ENCODE results near the gene MRPL21.

MRPL21 gene

DNA sequence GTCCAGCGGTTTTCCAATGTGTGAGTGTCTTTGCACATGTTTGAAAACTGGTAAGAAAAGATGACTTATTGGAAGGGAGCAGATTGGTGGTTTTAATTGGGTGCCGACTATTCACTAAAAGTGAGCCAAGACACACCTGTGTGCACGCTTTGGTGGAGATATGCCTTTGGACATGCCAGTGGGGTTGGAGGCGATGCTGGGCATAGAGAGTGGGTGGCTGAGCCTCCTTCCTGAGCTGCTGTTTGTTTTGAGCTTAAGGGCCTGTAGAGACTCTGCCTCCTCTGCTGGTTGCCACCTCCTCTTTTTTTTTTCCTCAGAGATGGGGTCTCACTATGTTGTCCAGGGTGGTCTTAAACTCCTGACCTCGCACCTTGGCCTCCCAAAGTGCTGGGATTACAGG lies 9.6 kb upstream of the MRPL21 start:
- H3K4me3 ChIP-seq (ENCODE audit: control insufficient read depth, low read depth, low read length): no peak overlapping the region
- TF ChIP-seq, protein P1, sequence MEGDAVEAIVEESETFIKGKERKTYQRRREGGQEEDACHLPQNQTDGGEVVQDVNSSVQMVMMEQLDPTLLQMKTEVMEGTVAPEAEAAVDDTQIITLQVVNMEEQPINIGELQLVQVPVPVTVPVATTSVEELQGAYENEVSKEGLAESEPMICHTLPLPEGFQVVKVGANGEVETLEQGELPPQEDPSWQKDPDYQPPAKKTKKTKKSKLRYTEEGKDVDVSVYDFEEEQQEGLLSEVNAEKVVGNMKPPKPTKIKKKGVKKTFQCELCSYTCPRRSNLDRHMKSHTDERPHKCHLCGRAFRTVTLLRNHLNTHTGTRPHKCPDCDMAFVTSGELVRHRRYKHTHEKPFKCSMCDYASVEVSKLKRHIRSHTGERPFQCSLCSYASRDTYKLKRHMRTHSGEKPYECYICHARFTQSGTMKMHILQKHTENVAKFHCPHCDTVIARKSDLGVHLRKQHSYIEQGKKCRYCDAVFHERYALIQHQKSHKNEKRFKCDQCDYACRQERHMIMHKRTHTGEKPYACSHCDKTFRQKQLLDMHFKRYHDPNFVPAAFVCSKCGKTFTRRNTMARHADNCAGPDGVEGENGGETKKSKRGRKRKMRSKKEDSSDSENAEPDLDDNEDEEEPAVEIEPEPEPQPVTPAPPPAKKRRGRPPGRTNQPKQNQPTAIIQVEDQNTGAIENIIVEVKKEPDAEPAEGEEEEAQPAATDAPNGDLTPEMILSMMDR (IDR thresholded peaks at IDR 0.05; ENCODE audit: control insufficient read depth, insufficient read depth, low read depth, low read length, missing control alignments): no peak
- DNase-seq (ENCODE audit: low read depth): no peak

DNA sequence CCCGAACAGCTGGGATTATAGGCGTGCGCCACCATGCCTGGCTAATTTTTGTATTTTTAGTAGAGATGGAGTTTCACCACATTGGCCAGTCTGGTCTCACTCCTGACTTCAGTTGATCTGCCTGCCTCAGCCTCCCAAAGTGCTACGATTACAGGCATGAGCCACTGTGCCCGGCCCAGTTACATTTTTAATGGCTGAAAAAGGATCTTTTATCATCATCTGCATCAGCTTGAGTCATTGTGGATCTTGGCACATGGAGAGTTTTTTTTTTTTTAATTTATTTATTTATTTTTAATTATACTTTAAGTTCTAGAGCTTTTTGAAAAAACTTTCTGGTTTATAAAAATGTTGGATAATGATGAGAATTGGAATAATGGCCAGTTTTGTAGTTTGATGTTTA lies 8.6 kb upstream of the MRPL21 start:
- DNase-seq (ENCODE audit: low read depth): no peak
- TF ChIP-seq, protein P1 (IDR thresholded peaks at IDR 0.05; ENCODE audit: control insufficient read depth, insufficient read depth, low read depth, low read length, missing control alignments): no peak
- no peak overlapping the region for H3K4me3 ChIP-seq (ENCODE audit: control insufficient read depth, low read depth, low read length)

GRCh38 chr11:68911731-68912130 lies 8.1 kb upstream of the MRPL21 start:
- no peak overlapping the region for H3K4me3 ChIP-seq (ENCODE audit: control insufficient read depth, low read depth, low read length)
- DNase-seq (ENCODE audit: low read depth): no peak
- TF ChIP-seq, protein P1 (IDR thresholded peaks at IDR 0.05; ENCODE audit: control insufficient read depth, insufficient read depth, low read depth, low read length, missing control alignments): no peak

DNA sequence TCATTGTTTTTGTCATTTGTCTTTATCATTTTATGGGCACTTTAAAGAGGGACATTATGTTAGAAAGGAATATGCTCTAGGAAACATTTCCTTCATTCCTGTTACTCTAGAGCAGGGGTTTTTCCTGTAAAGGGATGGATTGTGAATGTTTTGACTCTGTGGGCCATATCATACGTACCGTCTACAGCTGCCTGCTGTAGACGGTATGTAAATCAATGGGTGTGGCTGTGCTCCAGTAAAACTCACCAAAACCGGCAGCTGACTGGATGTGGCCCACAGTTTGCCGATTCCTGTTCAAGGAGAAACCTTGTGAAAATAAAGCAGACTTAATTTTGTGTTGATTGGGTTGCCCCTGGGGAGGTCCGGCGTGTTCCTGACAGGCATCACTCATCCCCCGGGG lies 7.3 kb upstream of the MRPL21 start:
- DNase-seq (ENCODE audit: low read depth): no peak
- TF ChIP-seq, protein P1 (IDR thresholded peaks at IDR 0.05; ENCODE audit: control insufficient read depth, insufficient read depth, low read depth, low read length, missing control alignments): no peak
- H3K4me3 ChIP-seq (ENCODE audit: control insufficient read depth, low read depth, low read length): no peak overlapping the region

- no peak for DNase-seq (ENCODE audit: low read depth)
- TF ChIP-seq, protein P1 (IDR thresholded peaks at IDR 0.05; ENCODE audit: control insufficient read depth, insufficient read depth, low read depth, low read length, missing control alignments): no peak
- H3K4me3 ChIP-seq (ENCODE audit: control insufficient read depth, low read depth, low read length): no peak overlapping the region
These were observed 4.6 kb upstream of the MRPL21 start for GRCh38 chr11:68908273-68908672.

- DNase-seq (ENCODE audit: low read depth): no peak
- no peak overlapping the region for H3K4me3 ChIP-seq (ENCODE audit: control insufficient read depth, low read depth, low read length)
- TF ChIP-seq, protein P1 (IDR thresholded peaks at IDR 0.05; ENCODE audit: control insufficient read depth, insufficient read depth, low read depth, low read length, missing control alignments): no peak
These were observed 2.1 kb upstream of the MRPL21 start for GRCh38 chr11:68905421-68906360.
